ENCODE results near the gene PLEKHG4B. TPM values are rescaled to one million over a fixed set of nuclear protein-coding genes. Genes with fewer than 3 reads are reported as not detected.

Gene PLEKHG4B
- total RNA-seq, 2 experiments from 2014 or later, result not detected

DNA sequence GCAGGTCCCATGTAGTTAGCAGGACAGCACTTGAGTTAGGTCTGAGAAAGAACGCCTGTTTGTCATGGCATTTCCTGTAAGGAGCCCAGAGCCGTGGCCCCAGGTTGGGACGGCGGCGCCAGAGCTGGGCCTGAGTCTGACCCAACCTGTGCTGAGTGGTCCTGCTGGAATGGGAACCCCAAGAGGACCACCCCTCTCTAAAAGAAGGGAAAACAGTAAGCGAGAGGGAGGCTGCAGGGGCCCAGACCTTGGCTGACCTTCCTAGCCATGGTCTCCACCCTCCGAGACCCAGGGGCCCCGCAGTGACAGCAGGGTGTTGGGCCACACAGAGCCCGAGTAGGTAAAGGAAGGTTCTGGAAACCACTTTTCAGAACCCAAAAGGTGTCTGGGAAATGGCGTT lies 97.5 kb downstream of the PLEKHG4B start:
- H3K4me3 Mint-ChIP-seq, result no peak overlapping the region
- ATAC-seq (no peak), DNase-seq (no peak)
- H3K36me3 Mint-ChIP-seq (ENCODE audit: low read depth), result no peaks in the 10 kb centered on the region
- intact Hi-C loops (cut with micrococcal nuclease), result no loop called here
- ChIA-PET CTCF (interaction anchor here (0.9 to 5.4 kb wide), 6 partner anchors 13 to 257 kb away, joined by 3 to 23 read pairs (median 4); partner anchors contain the start of genes CCDC127 and SDHA), POLR2A (no interaction called here)
- no peak overlapping the region for H3K27ac Mint-ChIP-seq
- peaks cover 13% of the 10 kb centered on the region for H3K4me1 Mint-ChIP-seq (ENCODE audit: low read depth)
- TF ChIP-seq, protein P1, sequence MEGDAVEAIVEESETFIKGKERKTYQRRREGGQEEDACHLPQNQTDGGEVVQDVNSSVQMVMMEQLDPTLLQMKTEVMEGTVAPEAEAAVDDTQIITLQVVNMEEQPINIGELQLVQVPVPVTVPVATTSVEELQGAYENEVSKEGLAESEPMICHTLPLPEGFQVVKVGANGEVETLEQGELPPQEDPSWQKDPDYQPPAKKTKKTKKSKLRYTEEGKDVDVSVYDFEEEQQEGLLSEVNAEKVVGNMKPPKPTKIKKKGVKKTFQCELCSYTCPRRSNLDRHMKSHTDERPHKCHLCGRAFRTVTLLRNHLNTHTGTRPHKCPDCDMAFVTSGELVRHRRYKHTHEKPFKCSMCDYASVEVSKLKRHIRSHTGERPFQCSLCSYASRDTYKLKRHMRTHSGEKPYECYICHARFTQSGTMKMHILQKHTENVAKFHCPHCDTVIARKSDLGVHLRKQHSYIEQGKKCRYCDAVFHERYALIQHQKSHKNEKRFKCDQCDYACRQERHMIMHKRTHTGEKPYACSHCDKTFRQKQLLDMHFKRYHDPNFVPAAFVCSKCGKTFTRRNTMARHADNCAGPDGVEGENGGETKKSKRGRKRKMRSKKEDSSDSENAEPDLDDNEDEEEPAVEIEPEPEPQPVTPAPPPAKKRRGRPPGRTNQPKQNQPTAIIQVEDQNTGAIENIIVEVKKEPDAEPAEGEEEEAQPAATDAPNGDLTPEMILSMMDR (IDR thresholded peaks at IDR 0.05), result no peak
- H3K27me3 Mint-ChIP-seq, result no peaks in the 10 kb centered on the region
- H3K9me3 Mint-ChIP-seq, result no peaks in the 10 kb centered on the region

DNA sequence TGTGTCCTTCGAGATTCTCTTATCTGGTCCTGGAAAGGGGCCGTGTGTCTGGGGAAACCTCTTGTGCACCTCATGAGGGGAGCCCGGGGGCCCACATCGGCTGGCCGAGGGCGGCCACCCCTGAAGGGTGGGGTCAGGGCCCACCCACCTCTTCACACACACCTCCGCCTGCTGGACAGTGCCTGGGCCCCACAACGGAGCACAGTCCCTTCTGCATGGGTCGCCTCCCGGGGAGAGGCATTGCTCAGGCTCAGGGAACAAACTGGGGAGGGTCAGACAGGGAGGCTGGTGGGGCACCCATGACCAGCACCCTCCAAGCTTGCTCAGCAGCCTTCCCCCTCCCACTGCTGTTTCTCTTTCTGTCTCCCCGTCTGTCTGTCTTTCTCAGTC lies 98.0 kb downstream of the PLEKHG4B start:
- intact Hi-C loops (cut with micrococcal nuclease), result no loop called here
- CTCF ChIA-PET, result interaction anchor here (0.9 to 5.4 kb wide), 3 partner anchors 12 to 127 kb away, joined by 3 to 21 read pairs (median 3); no protein-coding TSS in a partner anchor
- no peaks in the 10 kb centered on the region for H3K27me3 Mint-ChIP-seq
- ATAC-seq (no peak), DNase-seq (no peak)
- H3K4me3 Mint-ChIP-seq, result no peak overlapping the region
- POLR2A ChIA-PET, result no interaction called here
- no peaks in the 10 kb centered on the region for H3K36me3 Mint-ChIP-seq (ENCODE audit: low read depth)
- TF ChIP-seq, protein P1 (IDR thresholded peaks at IDR 0.05), result no peak
- H3K27ac Mint-ChIP-seq, result no peak overlapping the region
- H3K9me3 Mint-ChIP-seq, result no peaks in the 10 kb centered on the region
- peaks cover 13% of the 10 kb centered on the region for H3K4me1 Mint-ChIP-seq (ENCODE audit: low read depth)

DNA sequence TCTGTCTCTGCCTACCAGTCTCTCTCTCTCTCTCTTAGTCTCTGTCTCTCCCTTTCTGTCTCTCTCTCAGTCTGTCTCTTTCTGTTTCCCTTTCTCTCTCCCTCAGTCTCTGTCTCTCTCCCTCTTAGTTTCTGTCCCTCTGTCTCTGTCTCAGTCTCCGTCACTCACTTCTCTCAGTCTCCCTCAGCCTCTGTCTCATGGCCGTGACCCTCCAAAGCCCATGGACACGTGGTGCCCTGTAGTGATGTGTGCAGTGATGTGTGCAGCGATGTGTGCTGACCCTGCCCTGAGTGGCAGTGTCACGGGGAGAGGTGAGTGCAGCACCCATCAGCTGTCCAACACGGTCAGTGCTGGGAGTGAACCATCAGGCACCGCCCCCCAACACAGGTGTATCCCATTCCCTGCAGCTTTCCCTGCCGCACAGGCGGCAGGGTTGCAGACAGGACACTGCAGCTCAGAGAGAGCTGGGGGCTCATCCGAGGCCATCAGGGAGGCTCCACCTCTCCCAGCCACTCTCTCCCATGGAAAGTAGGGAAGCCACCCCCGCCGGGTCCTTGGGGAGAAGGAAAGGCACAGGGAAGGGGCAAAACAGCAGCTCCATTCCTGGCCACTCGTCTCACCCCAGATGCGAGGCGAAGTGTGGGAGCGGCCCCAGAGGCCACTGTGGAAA lies 98.5 kb downstream of the PLEKHG4B start:
- TF ChIP-seq, protein P1 (IDR thresholded peaks at IDR 0.05), result no peak
- Mint-ChIP-seq H3K36me3 (ENCODE audit: low read depth) (no peaks in the 10 kb centered on the region), H3K9me3 (no peaks in the 10 kb centered on the region), H3K27ac (no peak overlapping the region), H3K4me1 (ENCODE audit: low read depth) (peaks cover 15% of the 10 kb centered on the region), H3K4me3 (no peak overlapping the region), H3K27me3 (no peaks in the 10 kb centered on the region)
- ChIA-PET POLR2A (no interaction called here), CTCF (interaction anchor here (0.9 to 5.4 kb wide), 3 partner anchors 12 to 126 kb away, joined by 3 to 21 read pairs (median 3); no protein-coding TSS in a partner anchor)
- ATAC-seq, result no peak
- intact Hi-C loops (cut with micrococcal nuclease), result no loop called here
- DNase-seq, result no peak

DNA sequence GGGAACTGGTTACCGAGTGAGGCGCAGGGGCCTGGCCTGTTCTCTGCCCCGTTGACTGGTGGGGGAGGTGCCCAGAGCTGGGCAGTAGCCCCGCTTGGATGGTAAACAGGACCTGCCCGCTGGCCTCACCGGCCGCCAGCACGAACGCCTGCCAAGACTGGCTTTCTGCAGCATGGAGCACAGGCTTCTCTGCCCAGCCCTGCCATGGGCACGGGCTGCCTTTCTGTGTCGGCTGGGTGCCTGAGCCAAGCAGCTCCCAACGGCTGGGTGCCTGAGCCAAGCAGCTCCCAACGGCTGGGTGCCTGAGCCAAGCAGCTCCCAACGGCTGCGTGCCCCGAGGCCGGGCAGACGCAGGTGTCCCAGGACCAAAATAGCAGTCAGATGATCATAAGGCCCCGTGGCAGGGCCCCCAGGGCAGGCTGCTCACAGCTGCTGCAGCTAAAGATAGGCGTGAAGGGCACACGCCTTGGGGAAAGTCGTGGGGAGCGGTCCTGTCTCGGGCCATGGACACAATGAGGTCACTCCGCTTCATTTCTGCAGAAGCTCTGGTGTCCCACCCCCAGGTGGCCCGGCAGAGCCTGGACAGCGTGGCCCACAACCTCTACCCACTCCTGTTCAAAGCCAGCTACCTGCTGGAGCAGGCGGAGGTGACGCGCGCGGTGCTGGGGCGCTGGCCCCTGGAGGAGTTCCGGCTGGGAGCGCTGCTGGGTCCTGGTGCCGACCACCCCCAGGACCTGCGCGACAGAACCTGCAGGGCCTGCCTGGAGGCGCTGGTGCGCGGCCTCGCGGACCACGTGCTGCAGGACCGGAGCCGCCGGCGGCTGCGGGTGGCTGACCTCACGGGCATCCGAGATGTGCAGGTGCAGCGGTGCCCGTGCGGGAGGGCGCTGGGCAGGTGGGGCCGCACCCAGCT lies 99.3 kb downstream of the PLEKHG4B start, which contains the start of gene LRRC14B:
LRRC14B (plus strand) TSS at position 460 of the 913 bp plus-strand sequence; CDS start at position 504, 44 bp downstream.
- POLR2A ChIA-PET, result no interaction called here
- TF ChIP-seq, protein P1 (IDR thresholded peaks at IDR 0.05), result no peak
- no peaks in the 10 kb centered on the region for H3K36me3 Mint-ChIP-seq (ENCODE audit: low read depth)
- intact Hi-C loops (cut with micrococcal nuclease), result no loop called here
- no peaks in the 10 kb centered on the region for H3K9me3 Mint-ChIP-seq
- H3K27me3 Mint-ChIP-seq, result no peaks in the 10 kb centered on the region
- ATAC-seq, result no peak
- DNase-seq, result peak; percentile 32
- H3K4me3 Mint-ChIP-seq, result peak within 1 kb of the TSS; percentile 24
- H3K27ac Mint-ChIP-seq, result no peak within 1 kb of the TSS
- peaks cover 15% of the 10 kb centered on the region for H3K4me1 Mint-ChIP-seq (ENCODE audit: low read depth)
- CTCF ChIA-PET, result interaction anchor here (1.2 to 5.4 kb wide), 2 partner anchors 11 to 126 kb away, joined by 3 to 21 read pairs; no protein-coding TSS in a partner anchor

Measured in activated CD8-positive, alpha-beta T cell treated with anti-CD3 and anti-CD28 coated beads for 36 hours (primary cell).